GM18861 (cell line): Measurements from ENCODE around the gene ZNF618.

Source experiments
- ATAC-seq: cut with Tn5 transposase; IDR thresholded peaks from one replicate; pipeline ENCODE4 v1.9.1; 2021; ENCODE audit not compliant: unreplicated experiment

The ZNF618 gene

DNA sequence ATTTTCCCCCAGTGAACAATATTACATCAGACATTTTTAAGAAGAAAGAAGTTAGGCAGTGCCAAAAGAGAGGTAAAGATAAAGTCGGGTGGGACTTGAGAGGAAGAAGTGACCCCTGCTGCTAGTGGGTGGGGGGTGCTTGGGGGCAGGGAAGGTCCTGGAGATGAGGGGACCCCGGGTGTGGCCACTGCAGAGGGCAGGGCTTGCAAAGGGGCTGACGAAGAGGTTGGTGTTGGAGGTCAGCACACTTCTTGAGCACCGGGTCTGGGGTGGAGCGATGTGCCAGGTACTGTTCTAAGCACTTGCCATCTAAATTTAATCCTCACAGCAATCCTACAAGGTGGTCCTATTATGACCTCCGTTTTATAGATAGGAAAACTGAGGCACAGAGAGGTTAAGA lies 140.0 kb downstream of the ZNF618 start:
- ATAC-seq: no peak

DNA sequence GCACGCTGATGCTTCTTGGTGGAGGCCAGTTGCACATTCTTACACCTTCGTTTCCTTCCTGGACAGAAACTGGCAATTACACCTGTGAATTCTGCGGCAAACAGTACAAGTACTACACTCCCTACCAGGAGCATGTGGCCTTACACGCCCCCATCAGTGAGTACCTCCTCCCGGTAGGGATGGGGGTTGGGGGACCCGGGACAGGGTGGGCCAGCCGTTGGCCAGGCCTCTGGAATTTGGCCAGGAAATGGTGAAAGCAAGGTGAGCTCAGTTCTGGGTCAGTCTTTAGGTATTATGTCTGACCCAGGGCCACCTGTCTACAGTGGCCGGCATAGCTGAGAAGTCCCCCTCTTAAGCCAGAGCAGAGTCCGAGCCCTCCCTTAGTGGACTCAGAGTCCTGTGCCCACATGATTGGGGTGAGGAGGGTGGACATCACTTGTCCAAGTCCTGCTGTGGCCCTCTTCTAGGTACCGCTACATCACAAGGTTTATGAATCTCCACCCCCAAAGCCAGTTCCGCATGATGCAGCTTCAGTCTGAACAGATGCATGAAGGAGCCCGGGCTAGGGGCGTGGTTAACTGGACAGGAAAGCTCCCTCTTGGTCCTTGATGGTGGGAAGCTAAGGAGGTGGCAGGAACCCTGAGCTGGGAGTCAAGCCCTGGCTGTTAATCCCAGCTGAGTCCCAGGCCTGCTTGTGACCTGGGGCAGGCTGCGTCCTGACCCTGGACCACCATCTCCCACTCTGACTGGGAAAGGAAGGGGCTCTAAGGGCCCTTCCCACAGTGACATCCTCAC lies 140.7 kb downstream of the ZNF618 start:
- no peak for ATAC-seq

DNA sequence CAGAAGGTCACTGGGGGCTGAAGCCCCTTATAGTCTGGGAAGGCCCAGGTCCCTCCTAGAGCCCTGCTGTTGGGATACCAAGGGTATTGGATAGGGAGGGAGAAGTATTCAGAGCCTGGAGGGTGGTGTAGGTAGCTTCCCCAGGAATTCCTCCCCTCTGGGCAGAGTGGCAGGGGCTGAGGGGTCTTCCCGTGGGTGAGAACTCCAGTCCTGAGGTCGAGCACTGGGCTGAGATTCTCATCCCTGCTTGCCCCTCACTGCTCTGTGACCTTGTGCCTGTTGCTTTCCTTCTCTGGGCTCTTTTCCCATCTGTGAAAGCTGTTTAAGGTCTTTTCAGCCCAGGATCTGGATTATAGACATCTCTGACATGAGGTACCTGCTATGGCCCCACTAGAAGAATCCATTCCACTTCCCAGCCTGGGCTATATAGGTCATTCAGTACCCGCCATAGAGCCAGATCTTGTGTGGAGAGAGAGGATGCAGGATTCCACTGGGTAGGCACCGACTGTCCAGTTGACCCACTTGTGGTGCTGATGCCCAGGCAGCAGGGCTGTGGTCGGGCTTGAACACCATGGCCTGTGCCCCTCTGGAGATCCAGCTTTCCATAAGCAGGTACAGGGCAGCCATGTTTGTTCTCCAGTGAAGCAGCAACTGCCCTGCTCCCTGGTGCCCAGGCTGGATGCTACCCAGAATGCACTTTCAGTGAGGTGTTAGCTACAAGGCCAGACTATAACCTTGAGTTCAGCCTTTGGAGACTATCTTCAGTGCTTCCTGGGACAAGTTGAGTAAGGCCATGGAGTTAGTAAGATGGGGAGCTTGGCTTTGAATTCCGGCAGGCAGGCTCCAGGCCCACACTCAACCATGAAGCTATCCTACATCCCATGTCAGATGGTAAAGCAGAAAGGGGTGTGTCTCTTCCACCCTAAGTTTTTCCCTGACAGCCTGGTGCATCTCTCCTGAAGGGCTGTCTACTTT lies 141.9 kb downstream of the ZNF618 start:
- ATAC-seq: no peak

DNA sequence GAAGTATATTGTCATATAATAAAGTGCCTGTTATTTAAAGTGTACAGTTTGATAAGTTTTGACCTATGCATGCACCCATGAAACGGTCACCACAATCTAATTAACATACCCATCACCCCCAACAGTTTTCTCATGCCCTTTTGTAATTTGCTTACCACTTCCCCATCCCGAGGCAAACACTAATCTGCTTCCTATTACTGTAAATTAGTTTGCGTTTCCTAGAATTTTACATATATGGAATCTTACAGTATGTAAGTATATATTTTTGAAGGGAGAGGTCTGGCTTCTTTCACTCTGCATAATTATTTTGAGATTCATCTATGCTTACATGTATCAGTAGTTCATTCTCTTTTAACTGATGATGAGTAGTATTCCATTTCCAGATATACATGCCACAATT lies 145.5 kb downstream of the ZNF618 start:
- no peak for ATAC-seq

DNA sequence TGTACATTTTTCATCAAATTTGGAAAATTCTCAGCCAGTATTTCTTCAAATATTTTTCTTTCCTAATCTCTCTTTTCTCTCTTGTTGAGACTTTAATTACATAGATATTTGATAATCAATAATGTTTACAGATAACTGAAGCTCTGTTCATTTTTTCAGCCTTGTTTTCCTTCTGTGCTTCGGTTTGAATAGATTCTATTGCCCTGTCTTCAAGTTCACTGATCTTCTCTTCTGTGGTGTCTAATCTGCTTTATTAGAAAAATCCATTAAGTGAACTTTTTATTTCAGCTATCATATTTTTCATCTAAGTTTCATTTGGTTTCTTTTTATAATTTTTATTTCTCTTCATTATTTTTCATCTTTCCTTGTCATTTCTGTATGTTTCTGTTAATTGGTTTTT lies 147.9 kb downstream of the ZNF618 start:
- no peak for ATAC-seq

DNA sequence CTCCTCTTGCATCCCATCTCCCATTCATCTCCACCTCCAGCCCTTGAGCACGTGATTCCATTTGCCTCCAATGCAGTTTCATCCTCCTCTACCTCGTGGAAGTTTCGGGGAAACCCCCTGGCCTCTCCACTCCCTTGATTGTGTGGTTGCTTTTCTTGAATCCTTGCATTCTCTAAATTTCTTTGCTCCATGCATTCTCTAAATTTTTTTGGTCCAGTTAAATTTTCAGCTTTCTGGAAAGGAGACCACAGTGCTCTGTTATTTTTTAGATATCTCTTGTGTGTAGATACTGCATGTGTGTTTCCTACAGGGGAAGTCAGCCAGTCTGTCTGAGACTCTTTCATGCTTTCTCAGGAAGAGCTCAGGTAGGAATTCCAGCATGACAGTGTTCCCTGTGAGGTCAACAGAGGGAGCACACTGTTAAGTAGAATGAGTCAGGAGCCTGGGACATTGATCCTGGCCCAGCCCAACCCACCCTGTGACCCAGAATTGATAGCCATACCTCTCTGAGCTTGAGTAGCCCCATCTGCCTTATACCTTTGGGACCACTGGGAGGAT lies 149.2 kb downstream of the ZNF618 start:
- ATAC-seq: no peak

DNA sequence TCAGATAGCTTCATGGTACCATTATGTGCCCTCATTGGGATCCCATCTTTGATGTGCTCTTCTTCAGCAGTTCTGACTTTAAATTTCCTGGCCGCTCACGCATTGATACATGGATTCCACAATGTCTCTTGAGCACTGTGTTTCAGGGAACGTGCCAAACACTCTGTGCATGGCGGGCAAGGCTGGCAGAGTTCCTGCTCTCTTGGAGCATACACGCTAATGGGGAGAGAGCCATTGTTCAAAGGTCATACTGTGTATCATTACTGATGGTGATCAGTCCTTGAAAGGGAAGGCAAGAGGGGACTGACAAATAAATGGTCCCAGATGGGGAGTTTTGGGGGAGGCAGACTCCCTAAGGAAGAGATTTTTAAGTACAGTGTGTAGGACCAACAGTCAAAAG lies 149.7 kb downstream of the ZNF618 start:
- ATAC-seq: no peak

DNA sequence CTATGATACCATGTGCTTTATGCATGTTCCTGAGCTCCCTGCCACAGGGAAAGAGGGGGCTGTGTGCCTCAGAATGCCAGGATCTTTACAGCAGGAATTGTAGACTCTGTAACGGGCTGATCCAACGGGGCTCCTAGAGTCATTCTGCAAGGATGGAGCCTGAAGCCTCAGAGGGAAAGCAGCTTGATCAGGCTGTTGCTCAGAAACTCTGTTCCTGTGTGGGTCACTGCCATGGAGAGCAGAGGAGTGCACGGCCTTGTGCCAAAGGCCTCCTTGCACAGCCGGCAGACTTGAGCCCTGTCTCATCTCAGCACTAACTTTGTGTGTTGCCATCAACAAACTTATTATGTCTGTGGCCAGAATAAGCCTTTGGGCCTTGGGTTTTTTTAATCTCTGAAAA lies 150.2 kb downstream of the ZNF618 start:
- no peak for ATAC-seq

DNA sequence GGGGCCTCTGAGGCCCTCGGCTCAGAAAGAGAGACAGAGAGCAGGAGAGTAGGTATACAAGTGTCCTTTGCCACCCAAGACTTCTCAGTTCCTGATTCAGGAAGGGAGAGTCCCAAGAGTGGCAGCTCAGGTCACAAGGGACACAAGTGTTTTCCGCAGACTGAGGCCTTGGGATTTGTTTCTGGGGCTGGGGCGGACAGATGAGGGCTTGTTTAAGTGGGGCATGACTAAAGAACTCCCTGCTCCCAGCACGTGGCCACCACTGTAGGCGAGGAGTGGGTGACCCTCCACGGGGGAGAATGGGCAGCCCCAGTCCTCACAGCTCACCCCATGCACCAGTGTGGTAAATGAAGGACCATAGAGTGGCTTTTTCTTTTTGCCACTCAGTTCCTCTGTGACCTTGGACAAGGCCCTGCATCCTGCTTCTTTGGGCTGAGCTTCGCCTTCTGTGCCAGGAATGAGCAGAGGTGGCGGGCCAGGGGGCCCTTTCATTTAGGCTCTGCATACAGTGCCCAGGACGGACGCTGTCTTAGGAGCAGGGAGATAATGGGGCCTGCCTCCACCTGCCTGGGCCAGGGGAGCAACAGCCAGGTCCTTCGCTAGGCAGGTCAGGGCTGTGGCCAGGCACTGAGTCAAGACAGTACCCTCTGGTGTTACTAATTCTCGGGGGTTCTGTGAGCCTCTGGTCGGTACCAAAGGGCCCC lies 151.2 kb downstream of the ZNF618 start:
- ATAC-seq: no peak

DNA sequence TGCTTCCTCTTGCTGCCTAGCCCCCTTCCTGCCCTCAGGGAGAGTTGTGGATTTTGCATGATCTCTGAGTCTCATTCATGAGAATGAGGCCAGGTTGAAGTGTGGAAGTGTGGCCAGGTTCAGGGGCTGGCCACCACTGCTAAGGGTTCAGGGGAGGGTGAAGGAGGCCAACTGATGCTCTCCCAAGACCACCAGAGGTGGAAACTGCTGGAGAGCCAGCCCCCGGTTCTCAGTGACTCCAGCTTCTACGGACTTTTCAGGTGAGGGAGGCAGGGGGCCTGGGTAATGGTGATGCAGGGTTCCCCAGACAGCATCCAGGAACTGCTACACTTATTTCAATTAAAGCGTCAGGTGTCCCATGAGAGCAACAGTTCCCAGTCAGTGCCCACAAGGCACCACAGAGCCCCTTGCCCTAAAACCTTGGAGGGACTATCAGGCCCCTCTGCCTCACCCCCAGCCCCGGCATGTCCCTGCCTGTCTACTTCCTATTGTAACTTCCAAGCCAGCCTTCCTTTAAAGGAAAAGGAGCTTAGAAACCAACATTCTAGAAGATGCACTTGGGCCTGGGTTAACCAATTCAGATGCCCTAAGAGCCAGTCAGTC lies 151.9 kb downstream of the ZNF618 start:
- ATAC-seq: no peak

DNA sequence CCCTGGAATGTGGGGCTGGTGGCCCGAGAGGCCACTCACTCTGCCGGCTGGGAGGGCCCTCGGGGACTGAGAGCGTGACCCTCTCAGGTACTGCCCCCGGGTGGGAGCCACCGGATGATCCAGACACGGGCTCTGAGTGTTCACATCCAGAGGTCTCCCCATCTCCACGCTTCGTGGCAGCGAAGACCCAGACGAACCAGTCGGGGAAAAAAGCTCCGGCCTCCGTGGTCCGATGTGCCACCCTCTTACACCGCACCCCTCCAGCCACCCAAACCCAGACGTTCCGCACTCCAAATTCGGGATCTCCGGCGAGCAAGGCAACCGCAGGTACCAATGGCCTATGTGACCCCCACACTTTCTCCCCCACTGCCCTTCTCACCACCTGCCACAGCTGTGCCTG lies 152.5 kb downstream of the ZNF618 start:
- no peak for ATAC-seq

DNA sequence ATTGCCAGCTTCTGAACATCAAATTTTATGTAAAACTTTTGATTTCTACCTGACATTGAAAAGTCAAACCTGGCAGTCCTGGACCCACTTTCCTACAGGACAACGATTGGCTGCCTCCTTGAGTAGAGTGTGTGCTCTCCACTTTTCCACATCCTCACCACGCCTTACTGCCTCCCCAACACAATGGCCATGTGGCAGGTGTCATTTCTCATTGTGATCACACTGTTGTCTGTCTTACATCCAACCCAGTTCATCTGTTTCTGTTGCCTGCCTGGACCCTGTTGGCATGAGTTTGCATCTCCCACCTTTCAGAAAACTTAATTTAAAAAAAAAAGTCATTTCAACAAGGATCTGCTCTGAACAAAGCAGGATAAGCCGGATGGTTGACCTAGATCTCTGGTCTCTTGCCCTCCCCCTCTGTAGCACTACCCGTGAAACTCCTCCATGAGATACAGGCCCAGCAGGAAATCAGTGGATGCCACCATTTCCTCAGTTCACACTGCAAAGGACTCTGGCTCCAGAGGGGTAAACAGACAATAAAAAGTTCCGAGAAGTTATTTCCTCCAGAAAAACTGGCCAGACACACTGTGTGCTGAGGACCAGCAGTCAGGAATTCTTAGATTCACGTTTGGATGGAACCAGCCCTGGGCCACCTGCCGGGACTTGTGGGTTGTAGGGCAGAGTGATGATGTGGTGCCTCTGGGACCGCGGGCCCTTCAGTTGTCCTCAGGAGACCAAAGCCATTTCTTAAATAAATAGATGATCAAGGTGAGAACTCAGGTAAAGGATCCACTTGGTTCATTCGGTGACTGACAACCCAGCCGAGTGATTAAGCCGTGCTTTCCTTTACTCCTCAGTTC lies 153.4 kb downstream of the ZNF618 start:
- no peak for ATAC-seq

DNA sequence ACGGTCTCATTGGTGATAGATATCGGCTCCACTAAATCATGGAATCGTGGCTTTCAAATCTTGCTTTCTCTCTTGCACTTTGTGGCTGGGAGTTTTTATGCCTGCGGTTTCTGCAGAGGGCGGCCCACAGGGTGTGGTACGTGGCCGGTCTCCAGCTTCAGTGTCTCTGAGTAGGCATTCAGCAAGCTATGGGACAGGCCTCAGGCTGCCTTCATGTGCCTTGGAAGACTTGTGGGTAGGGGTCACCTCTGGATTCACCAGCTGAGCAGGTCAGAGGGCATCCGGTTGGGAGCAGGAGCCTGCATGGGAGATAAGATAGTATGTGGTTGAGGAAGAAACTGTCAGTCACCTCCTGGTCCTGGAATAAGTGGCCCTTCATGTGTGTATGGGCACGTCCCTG lies 154.3 kb downstream of the ZNF618 start:
- no peak for ATAC-seq

DNA sequence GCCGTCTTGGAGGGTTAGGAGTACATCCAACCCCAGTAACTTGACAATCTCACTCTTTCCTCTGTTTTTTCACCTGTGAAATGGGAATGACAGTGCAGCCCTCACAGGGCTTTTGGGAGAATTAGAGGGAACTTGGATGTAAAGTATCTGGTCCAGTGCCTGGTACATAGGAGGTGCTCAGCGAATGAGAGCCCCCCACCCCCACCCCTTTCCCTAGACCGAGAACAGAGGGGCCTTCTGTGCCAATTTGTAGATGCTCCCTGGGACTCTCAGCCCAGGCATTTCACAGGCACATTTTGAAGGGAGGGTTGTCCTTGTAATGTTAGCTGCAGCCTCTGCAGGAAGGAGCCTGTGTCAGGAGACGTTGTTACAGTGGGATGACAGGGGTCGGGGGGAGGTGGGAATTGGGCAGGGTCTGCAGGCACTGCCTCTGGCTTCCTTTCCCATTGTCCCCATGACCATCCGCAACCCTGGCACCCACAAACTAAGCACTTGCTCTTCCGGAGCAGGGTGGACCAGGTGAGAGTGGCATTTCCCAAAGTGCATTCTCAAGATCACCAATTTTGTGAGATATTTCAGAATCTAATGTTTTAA lies 155.0 kb downstream of the ZNF618 start:
- no peak for ATAC-seq

DNA sequence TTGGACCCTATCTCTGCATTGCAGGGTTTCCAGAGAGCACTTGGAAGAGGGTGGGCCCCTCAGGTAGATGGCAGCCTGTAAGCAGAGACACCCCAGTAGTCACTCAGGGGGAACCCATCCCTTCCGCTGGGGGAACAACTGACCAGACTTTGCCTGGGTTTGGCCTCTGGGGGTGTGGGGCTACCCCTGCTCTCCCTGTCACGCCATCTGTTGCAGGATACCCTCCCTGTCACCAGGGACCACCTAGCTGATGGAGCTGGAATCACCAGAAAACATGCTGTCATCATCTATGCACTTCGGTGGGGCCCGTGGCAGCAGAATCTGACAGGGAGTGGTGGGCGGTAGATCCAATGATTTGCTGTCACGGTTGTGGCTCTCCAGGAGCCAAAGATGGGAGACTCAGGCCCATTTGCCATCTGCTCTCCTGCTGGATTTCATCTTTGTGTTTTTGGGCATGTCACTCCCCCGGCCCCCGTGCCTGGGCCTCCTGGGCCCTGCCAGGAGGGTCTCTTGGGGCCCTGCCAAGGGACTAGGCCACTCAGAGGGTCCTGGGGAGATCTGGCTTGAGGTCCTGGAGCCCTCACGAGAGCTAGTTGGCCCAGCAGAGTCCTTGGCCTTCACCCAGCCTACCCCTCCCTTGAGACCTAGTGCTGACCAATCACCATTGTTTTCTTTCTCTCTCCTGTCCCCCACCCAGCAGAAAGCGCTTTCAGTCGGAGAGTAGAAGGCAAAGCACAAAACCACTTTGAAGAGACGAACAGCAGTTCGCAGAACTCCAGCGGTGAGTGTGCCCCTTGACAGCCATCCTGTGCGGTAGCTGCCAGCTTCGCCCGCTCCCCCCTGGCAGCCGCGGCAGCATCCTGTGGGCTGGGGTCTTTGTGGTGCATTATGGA lies 156.1 kb downstream of the ZNF618 start:
- ATAC-seq: no peak

DNA sequence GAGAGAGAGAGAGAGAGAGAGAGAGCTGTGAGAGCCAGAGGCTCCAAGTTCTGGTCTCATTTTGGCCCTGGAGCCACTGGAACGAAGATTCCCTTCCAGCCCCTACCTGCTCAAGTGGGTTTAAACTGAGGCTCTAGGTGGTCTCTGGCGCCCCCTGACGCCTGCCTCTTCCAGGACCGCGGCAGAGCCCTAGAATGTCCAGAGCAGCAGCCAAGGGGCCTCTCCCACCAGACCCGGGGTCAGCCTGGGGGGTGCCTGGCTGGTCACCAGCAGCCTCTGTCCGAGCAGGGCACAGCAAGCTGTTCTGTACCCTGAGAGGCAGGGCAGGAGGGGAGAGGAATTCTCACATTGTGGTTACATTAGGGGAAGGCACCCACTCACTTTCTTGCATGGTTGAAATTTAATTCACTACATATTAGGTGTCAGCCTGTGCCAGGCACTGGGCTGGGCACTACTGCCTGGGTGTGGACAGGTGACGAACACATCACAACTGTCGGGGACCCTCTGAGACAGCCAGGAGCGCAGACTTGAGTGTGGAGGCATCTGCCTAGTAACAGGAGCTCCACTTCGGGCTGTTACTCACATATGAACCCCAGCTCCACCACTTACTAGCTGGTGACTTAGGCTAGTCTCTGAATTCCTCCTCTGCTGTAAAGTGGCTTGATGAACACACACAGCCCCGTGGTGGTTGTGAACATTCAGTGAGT lies 157.4 kb downstream of the ZNF618 start:
- no peak for ATAC-seq

DNA sequence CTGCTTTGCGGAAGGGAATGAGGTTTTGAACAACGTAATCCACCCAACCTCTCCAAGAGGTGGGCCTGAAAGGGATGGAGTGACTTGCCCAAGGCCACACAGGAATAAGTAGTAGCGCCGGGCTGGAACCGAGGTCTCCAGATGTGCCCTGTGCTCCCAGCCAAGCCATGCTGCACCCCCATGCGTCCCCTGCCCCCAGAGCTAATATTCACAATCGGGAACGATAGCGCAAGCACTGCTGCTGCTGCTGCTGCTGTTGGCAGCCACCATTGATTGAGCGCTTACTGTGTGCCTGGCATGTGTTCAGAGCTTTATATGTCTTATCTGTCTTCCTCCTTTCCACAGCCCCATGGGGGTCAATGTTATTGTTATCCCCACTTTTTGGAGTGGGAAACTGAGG lies 158.1 kb downstream of the ZNF618 start:
- no peak for ATAC-seq

DNA sequence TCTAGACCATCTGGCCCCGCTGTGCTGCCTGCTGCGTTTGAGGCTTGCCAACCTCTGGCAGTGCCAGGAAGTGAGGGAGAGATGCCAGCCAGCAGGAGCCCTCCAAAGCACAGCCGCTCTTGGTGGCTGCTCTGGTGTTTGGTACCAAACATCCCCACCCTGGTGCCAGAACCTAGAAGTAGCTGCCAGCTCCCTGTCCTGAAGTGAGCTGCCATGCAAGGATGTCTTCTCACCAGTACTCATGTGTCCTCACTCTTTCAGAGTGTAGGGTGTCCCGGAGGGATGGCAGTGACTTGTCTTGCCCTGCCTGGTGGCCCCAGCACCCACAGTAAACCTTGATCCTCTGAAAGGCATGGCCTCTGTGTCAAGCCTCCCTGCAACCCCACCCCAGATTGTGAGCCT lies 158.6 kb downstream of the ZNF618 start:
- ATAC-seq: no peak
